Breast epithelium (tissue), 4 donors: ENCODE data around the gene USP3. TPM values are rescaled to one million over a fixed set of nuclear protein-coding genes. Genes with fewer than 3 reads are reported as not detected.

ENCODE experiments used
- DNase-seq, 2 donors: peaks; one replicate each; pipeline ENCODE4 v3.0.0-alpha.2; 2019; ENCODE audit warnings: low spot score in 2 of 2
- H3K27ac ChIP-seq, 2 donors: fragments of 200-600 bp; sonication (generic) in 1 of 2; one replicate each; pipeline ENCODE4 v1.5.1; 2016 to 2019; ENCODE audit warnings: mild to moderate bottlenecking in 1 of 2
- H3K27me3 ChIP-seq, 2 donors: fragments of 200-600 bp; sonication (generic) in 1 of 2; one replicate each; pipeline versions ENCODE4 v1.5.1 to v1.6.0; 2017 to 2019; ENCODE audit warnings: control low read depth in 1 of 2, mild to moderate bottlenecking in 1 of 2
- H3K36me3 ChIP-seq: fragments of 200-600 bp; one replicate; pipeline ENCODE4 v1.5.1; 2019
- H3K4me1 ChIP-seq, 2 donors: fragments of 200-600 bp; sonication (generic); one replicate each; pipeline ENCODE4 v1.5.1; 2016 to 2019; ENCODE audit warnings: control low read depth in 1 of 2
- H3K4me3 ChIP-seq, 3 donors: fragments of 200-600 bp; sonication (generic); 1 replicate in 2 of 3; 2 replicates in 1 of 3; pipeline ENCODE4 v1.5.1; 2016 to 2019; ENCODE audit warnings: mild to moderate bottlenecking in 3 of 3, moderate library complexity in 2 of 3
- H3K9me3 ChIP-seq, 2 donors: fragments of 200-600 bp; sonication (generic) in 1 of 2; one replicate each; pipeline ENCODE4 v1.5.1; 2016 to 2019; ENCODE audit warnings: control low read depth in 1 of 2
- CTCF ChIP-seq, 3 donors: fragments of 450-650 bp; IDR thresholded peaks; one replicate each; pipeline ENCODE4 v1.5.1; 2016 to 2017; ENCODE audit warnings: antibody characterized with exemption in 3 of 3, mild to moderate bottlenecking in 3 of 3, moderate library complexity in 3 of 3
- POLR2A ChIP-seq: fragments of 450-650 bp; IDR thresholded peaks from one replicate; pipeline ENCODE4 v1.6.1; 2016; ENCODE audit warnings: antibody characterized with exemption, mild to moderate bottlenecking, moderate library complexity
- POLR2AphosphoS5 ChIP-seq, 3 donors: sonication (generic); formaldehyde crosslinking; IDR thresholded peaks; one replicate each; pipeline ENCODE4 v1.6.1; 2017; ENCODE audit warnings: antibody characterized with exemption in 3 of 3
- intact Hi-C: fragments of 100-400 bp; cut with DNase I; formaldehyde crosslinking; loops from one replicate; pipeline ENCODE4 v1.15.1; 2023; ENCODE audit warnings: low total_unique reads
- total RNA-seq, 3 donors: library from RNA; depleted of rRNA; stranded (reverse); fragments of >200 nt; gene quantifications; one replicate each; pipeline ENCODE4 v1.1.0, GENCODE V29; 2016

USP3 gene, protein sequence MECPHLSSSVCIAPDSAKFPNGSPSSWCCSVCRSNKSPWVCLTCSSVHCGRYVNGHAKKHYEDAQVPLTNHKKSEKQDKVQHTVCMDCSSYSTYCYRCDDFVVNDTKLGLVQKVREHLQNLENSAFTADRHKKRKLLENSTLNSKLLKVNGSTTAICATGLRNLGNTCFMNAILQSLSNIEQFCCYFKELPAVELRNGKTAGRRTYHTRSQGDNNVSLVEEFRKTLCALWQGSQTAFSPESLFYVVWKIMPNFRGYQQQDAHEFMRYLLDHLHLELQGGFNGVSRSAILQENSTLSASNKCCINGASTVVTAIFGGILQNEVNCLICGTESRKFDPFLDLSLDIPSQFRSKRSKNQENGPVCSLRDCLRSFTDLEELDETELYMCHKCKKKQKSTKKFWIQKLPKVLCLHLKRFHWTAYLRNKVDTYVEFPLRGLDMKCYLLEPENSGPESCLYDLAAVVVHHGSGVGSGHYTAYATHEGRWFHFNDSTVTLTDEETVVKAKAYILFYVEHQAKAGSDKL
- 10 to 100 TPM; 70.4 to 88.7 (median 76.7) TPM for total RNA-seq

DNA sequence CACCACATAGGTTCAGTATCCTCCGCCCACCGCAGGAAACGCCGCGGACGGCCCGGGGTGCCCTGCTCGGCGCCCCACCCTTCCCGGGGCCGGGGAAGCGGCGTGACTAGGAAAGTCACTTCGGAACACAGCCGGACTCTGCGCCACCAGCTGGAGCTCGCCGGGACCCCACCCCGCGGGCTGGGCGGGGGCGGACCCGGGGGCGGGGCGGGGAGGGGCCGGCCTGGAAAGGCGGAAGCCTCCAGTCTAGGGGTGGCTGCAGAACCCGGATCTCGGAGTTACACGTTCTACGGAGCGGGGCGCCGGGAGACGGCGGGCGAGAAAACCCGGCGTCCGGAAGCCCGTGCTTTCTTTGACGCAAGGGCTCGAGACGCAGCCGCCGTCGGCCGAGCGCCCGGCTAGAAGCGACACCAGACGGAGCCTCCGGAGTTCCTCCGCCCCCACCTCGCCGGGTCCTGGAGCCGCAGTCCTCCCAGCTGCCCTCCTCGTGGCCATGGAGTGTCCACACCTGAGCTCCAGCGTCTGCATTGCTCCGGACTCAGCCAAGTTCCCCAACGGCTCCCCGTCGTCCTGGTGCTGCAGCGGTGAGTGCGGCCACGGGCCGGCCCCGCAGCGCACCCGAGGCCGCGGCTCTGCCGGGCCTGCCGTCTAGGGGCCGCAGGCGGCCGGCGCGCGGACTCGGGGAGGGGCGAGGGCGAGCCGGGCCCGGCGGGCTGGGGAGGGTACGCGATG lies at the start of gene USP3:
USP3 (plus strand) TSS at position 347 of the 732 bp plus-strand sequence; CDS start at position 494, 147 bp downstream.
- DNase-seq: peak; percentile 94
- no peaks in the 10 kb centered on the region for H3K9me3 ChIP-seq
- intact Hi-C loops: no loop called here
- TF ChIP-seq CTCF (IDR thresholded peaks at IDR 0.05): peak in 2 of 3 donors; percentile 35 to 48
- TF ChIP-seq POLR2A: peak; percentile 61
- TF ChIP-seq POLR2AphosphoS5 (IDR thresholded peaks at IDR 0.05): peak; percentile 76 to 93 (median 80)
- H3K36me3 ChIP-seq: no peaks in the 10 kb centered on the region
- H3K27ac ChIP-seq: peak within 1 kb of the TSS; percentile 92 to 98
- no peaks in the 10 kb centered on the region for H3K27me3 ChIP-seq
- H3K4me1 ChIP-seq: peaks cover 3 to 33% of the 10 kb centered on the region in 2 donors
- peak within 1 kb of the TSS; percentile 83 to 93 (median 86) for H3K4me3 ChIP-seq

DNA sequence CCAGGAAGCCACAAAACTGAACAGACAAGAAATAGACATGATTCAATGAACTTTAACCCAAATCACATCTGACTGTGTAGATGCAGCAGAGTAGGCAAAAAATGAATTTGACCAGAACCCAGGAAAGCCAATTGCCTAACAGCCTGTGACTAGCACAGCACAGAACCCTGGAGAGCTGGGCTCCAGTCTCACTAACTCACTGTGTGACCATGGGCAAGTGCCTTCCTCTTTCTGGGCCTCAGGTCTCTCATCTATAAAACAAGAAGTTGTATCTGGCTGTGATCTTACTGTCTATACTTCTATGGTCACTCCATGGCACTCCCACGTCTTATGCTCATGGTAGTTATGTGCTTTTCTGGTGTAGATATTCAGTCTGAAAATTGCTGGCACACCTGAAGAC lies 48.1 kb upstream of the USP3 start:
- H3K4me3 ChIP-seq: no peak overlapping the region
- intact Hi-C loops: no loop called here
- no peaks in the 10 kb centered on the region for H3K27me3 ChIP-seq
- TF ChIP-seq POLR2A (no peak), CTCF (IDR thresholded peaks at IDR 0.05) (no peak), POLR2AphosphoS5 (IDR thresholded peaks at IDR 0.05) (no peak)
- no peaks in the 10 kb centered on the region for H3K36me3 ChIP-seq
- no peaks in the 10 kb centered on the region for H3K9me3 ChIP-seq
- H3K4me1 ChIP-seq: no peaks in the 10 kb centered on the region
- no peak overlapping the region for H3K27ac ChIP-seq
- no peak for DNase-seq

- TF ChIP-seq POLR2AphosphoS5 (IDR thresholded peaks at IDR 0.05) (no peak), POLR2A (no peak), CTCF (IDR thresholded peaks at IDR 0.05) (no peak)
- H3K4me3 ChIP-seq: no peak overlapping the region
- H3K36me3 ChIP-seq: no peaks in the 10 kb centered on the region
- H3K27me3 ChIP-seq: no peaks in the 10 kb centered on the region
- H3K9me3 ChIP-seq: no peaks in the 10 kb centered on the region
- H3K27ac ChIP-seq: no peak overlapping the region
- H3K4me1 ChIP-seq: no peaks in the 10 kb centered on the region
- DNase-seq: no peak
- intact Hi-C loops: no loop called here
These were observed 47.0 kb upstream of the USP3 start for GRCh38 chr15:63457379-63457778.

GRCh38 chr15:63458026-63458425 lies 46.4 kb upstream of the USP3 start:
- H3K4me1 ChIP-seq: no peaks in the 10 kb centered on the region
- H3K27me3 ChIP-seq: no peaks in the 10 kb centered on the region
- H3K36me3 ChIP-seq: no peaks in the 10 kb centered on the region
- intact Hi-C loops: no loop called here
- H3K9me3 ChIP-seq: no peaks in the 10 kb centered on the region
- TF ChIP-seq POLR2AphosphoS5 (IDR thresholded peaks at IDR 0.05) (no peak), CTCF (IDR thresholded peaks at IDR 0.05) (no peak), POLR2A (no peak)
- H3K4me3 ChIP-seq: no peak overlapping the region
- DNase-seq: no peak
- no peak overlapping the region for H3K27ac ChIP-seq
